MM.1S (cell line): ENCODE data around the gene GSDMA.

ENCODE experiments used
- CTCF ChIP-seq: fragments of 300-600 bp; sonication (generic); IDR thresholded peaks from 2 replicates; pipeline ENCODE4 v1.5.1; 2016; ENCODE audit warnings: antibody characterized with exemption, low read length, mixed read lengths
- EZH2 ChIP-seq: fragments of 300-600 bp; sonication (generic); optimal IDR thresholded peaks from 2 replicates; pipeline ENCODE3; 2017; ENCODE audit warnings: low read depth, mild to moderate bottlenecking, antibody characterized with exemption, low read length, mixed read lengths
- EZH2phosphoT487 ChIP-seq: fragments of 300-600 bp; sonication (generic); IDR thresholded peaks from 2 replicates; pipeline ENCODE4 v1.6.1; 2018; ENCODE audit warnings: antibody characterized with exemption, low read length

- TF ChIP-seq CTCF (no peak), EZH2 (no peak), EZH2phosphoT487 (no peak)
Observed at GRCh38 chr17:39960524-39961041, 2.2 kb upstream of the GSDMA start.
